ENCODE measurements around the gene SASH1.

The SASH1 gene

GRCh38 chr6:148457843-148458159 lies 115.2 kb downstream of the SASH1 start:
- no peak for DNase-seq (ENCODE audit: low read depth)

- no peak for DNase-seq (ENCODE audit: low read depth)
Observed at GRCh38 chr6:148459238-148459637, 116.6 kb downstream of the SASH1 start.

- DNase-seq (ENCODE audit: low read depth) = no peak
Observed at GRCh38 chr6:148460876-148461646, 118.4 kb downstream of the SASH1 start.

GRCh38 chr6:148461986-148462577 lies 119.4 kb downstream of the SASH1 start:
- peak; percentile 27 for DNase-seq (ENCODE audit: low read depth)

- DNase-seq (ENCODE audit: low read depth) = no peak
Observed at GRCh38 chr6:148463671-148464070, 121.0 kb downstream of the SASH1 start.

GRCh38 chr6:148464319-148465010 lies 121.8 kb downstream of the SASH1 start:
- peak; percentile 68 for DNase-seq (ENCODE audit: low read depth)

GRCh38 chr6:148465011-148465335 lies 122.3 kb downstream of the SASH1 start:
- no peak for DNase-seq (ENCODE audit: low read depth)

GRCh38 chr6:148465670-148466069 lies 123.0 kb downstream of the SASH1 start:
- no peak for DNase-seq (ENCODE audit: low read depth)

GRCh38 chr6:148466158-148466557 lies 123.5 kb downstream of the SASH1 start:
- no peak for DNase-seq (ENCODE audit: low read depth)

- DNase-seq (ENCODE audit: low read depth) = no peak
Observed at GRCh38 chr6:148467926-148468325, 125.3 kb downstream of the SASH1 start.

- no peak for DNase-seq (ENCODE audit: low read depth)
Observed at GRCh38 chr6:148470156-148470555, 127.5 kb downstream of the SASH1 start.

GRCh38 chr6:148470606-148471465 lies 128.2 kb downstream of the SASH1 start:
- DNase-seq (ENCODE audit: low read depth) = no peak

GRCh38 chr6:148471624-148472159 lies 129.1 kb downstream of the SASH1 start:
- DNase-seq (ENCODE audit: low read depth) = peak; percentile 40

GRCh38 chr6:148472171-148473105 lies 129.8 kb downstream of the SASH1 start:
- DNase-seq (ENCODE audit: low read depth) = no peak

GRCh38 chr6:148479497-148479896 lies 136.9 kb downstream of the SASH1 start:
- no peak for DNase-seq (ENCODE audit: low read depth)

GRCh38 chr6:148487461-148487860 lies 144.8 kb downstream of the SASH1 start:
- no peak for DNase-seq (ENCODE audit: low read depth)

- DNase-seq (ENCODE audit: low read depth) = no peak
Observed at GRCh38 chr6:148491638-148492251, 149.1 kb downstream of the SASH1 start.

GRCh38 chr6:148492654-148493290 lies 150.1 kb downstream of the SASH1 start:
- DNase-seq (ENCODE audit: low read depth) = no peak

GRCh38 chr6:148493424-148493823 lies 150.8 kb downstream of the SASH1 start:
- no peak for DNase-seq (ENCODE audit: low read depth)

GRCh38 chr6:148494226-148494625 lies 151.6 kb downstream of the SASH1 start:
- DNase-seq (ENCODE audit: low read depth) = no peak

Data from amniotic epithelial cell (primary cell).